Activated CD8-positive, alpha-beta T cell treated with anti-CD3 and anti-CD28 coated beads, Interleukin-2, amount 10 ng/mL, durations not matched to agents 7 days and 5 days (primary cell): Measurements from ENCODE around the gene ATP5F1B. TPM values are rescaled to one million over a fixed set of nuclear protein-coding genes. Genes with fewer than 3 reads are reported as not detected.

Experiments
- ATAC-seq: fragments of 150-1000 bp; cut with Tn5 transposase; one replicate; pipeline ENCODE4 v1.10.0; 2021; ENCODE audit warnings: moderate library complexity
- CTCF ChIA-PET: fragments of 350-600 bp; sonication (Branson Sonifier 250); formaldehyde crosslinking; loops from one replicate; lab custom pipeline; 2021; ENCODE audit warnings: antibody characterized with exemption; lab: Charles Lee
- POLR2A ChIA-PET: fragments of 350-600 bp; sonication (Branson Sonifier 250); formaldehyde crosslinking; loops from one replicate; lab custom pipeline; 2021; ENCODE audit warnings: antibody characterized with exemption; lab: Charles Lee
- DNase-seq: peaks from one replicate; pipeline ENCODE4 v3.0.0-alpha.2; 2020
- H3K27ac Mint-ChIP-seq: one replicate; pipeline ENCODE4 v1.8.0; 2021; ENCODE audit warnings: mild to moderate bottlenecking, mixed read lengths
- H3K27me3 Mint-ChIP-seq: one replicate; pipeline ENCODE4 v1.8.0; 2021; ENCODE audit warnings: low read depth, mixed read lengths
- H3K36me3 Mint-ChIP-seq: one replicate; pipeline ENCODE4 v1.8.0; 2021; ENCODE audit warnings: low read depth, mixed read lengths
- H3K4me1 Mint-ChIP-seq: one replicate; pipeline ENCODE4 v1.8.0; 2021; ENCODE audit warnings: low read depth, mixed read lengths
- H3K4me3 Mint-ChIP-seq: one replicate; pipeline ENCODE4 v1.8.0; 2021; ENCODE audit warnings: mild to moderate bottlenecking, mixed read lengths
- H3K9me3 Mint-ChIP-seq: one replicate; pipeline ENCODE4 v1.8.0; 2022; ENCODE audit warnings: mixed read lengths; ENCODE audit not compliant: insufficient read depth
- total RNA-seq, 2 experiments: library from RNA; stranded (reverse); gene quantifications; one replicate each; pipeline ENCODE4 v1.2.3, GENCODE V29; 2021

ATP5F1B gene
- total RNA-seq, 2 experiments from 2014 or later, result 669 to 680 TPM

GRCh38 chr12:56616244-56616643 is 29.5 kb downstream of the ATP5F1B start:
- Mint-ChIP-seq H3K27ac (peak overlapping the region; percentile 6), H3K4me1 (peaks cover 6% of the 10 kb centered on the region), H3K9me3 (no peaks in the 10 kb centered on the region), H3K27me3 (no peaks in the 10 kb centered on the region), H3K36me3 (peaks cover 70% of the 10 kb centered on the region), H3K4me3 (no peak overlapping the region)
- ATAC-seq (no peak), DNase-seq (no peak)
- CTCF ChIA-PET, result interaction anchor here (1.1 to 1.7 kb wide), 3 partner anchors 8 to 25 kb away, joined by 3 to 5 read pairs (median 3); no protein-coding TSS in a partner anchor
- POLR2A ChIA-PET, result interaction anchor here (0.8 to 1.2 kb wide), 2 partner anchors 8 to 20 kb away, joined by 3 read pairs; no protein-coding TSS in a partner anchor

- DNase-seq, result no peak
- H3K9me3 Mint-ChIP-seq, result no peaks in the 10 kb centered on the region
- H3K27ac Mint-ChIP-seq, result no peak overlapping the region
- ChIA-PET CTCF (interaction anchor here (1.5 to 1.7 kb wide), 2 partner anchors 12 to 22 kb away, joined by 4 to 6 read pairs; no protein-coding TSS in a partner anchor), POLR2A (interaction anchor here (1.1 kb wide), 1 partner anchor 14 kb away, joined by 3 read pairs; no protein-coding TSS in a partner anchor)
- H3K36me3 Mint-ChIP-seq, result peaks cover 73% of the 10 kb centered on the region
- no peaks in the 10 kb centered on the region for H3K4me1 Mint-ChIP-seq
- no peak overlapping the region for H3K4me3 Mint-ChIP-seq
- ATAC-seq, result no peak
- no peaks in the 10 kb centered on the region for H3K27me3 Mint-ChIP-seq
These were observed 31.2 kb downstream of the ATP5F1B start for GRCh38 chr12:56614627-56615026.

- ATAC-seq (peak; percentile 11), DNase-seq (no peak)
- H3K27ac Mint-ChIP-seq, result peak overlapping the region; percentile 19
- no peaks in the 10 kb centered on the region for H3K9me3 Mint-ChIP-seq
- ChIA-PET CTCF (no interaction called here), POLR2A (no interaction called here)
- no peak overlapping the region for H3K4me3 Mint-ChIP-seq
- H3K4me1 Mint-ChIP-seq, result no peaks in the 10 kb centered on the region
- peaks cover 68% of the 10 kb centered on the region for H3K36me3 Mint-ChIP-seq
- H3K27me3 Mint-ChIP-seq, result no peaks in the 10 kb centered on the region
These were observed 41.4 kb downstream of the ATP5F1B start for GRCh38 chr12:56604355-56604754.

- Mint-ChIP-seq H3K4me1 (no peaks in the 10 kb centered on the region), H3K27me3 (no peaks in the 10 kb centered on the region), H3K27ac (no peak overlapping the region), H3K36me3 (peaks cover 83% of the 10 kb centered on the region), H3K9me3 (no peaks in the 10 kb centered on the region), H3K4me3 (no peak overlapping the region)
- ChIA-PET CTCF (interaction anchor here (0.6 to 2.2 kb wide), 12 partner anchors 9 to 88 kb away, joined by 3 to 13 read pairs (median 4); no protein-coding TSS in a partner anchor), POLR2A (interaction anchor here (0.6 to 1.9 kb wide), 3 partner anchors 8 to 89 kb away, joined by 3 to 6 read pairs (median 3); no protein-coding TSS in a partner anchor)
- DNase-seq (no peak), ATAC-seq (no peak)
These were observed 43.5 kb downstream of the ATP5F1B start for GRCh38 chr12:56602239-56602638.

- H3K4me1 Mint-ChIP-seq, result no peaks in the 10 kb centered on the region
- CTCF ChIA-PET, result interaction anchor here (0.9 to 2.2 kb wide), 10 partner anchors 8 to 88 kb away, joined by 3 to 13 read pairs (median 4); no protein-coding TSS in a partner anchor
- no peak for ATAC-seq
- H3K9me3 Mint-ChIP-seq, result no peaks in the 10 kb centered on the region
- peaks cover 82% of the 10 kb centered on the region for H3K36me3 Mint-ChIP-seq
- POLR2A ChIA-PET, result interaction anchor here (1.9 kb wide), 1 partner anchor 35 kb away, joined by 6 read pairs; no protein-coding TSS in a partner anchor
- DNase-seq, result peak; percentile 50
- H3K27ac Mint-ChIP-seq, result no peak overlapping the region
- no peaks in the 10 kb centered on the region for H3K27me3 Mint-ChIP-seq
- no peak overlapping the region for H3K4me3 Mint-ChIP-seq
These were observed 44.3 kb downstream of the ATP5F1B start for GRCh38 chr12:56601503-56601902.

GRCh38 chr12:56600753-56601152 is 45.0 kb downstream of the ATP5F1B start:
- Mint-ChIP-seq H3K4me3 (no peak overlapping the region), H3K27ac (no peak overlapping the region), H3K9me3 (no peaks in the 10 kb centered on the region), H3K27me3 (no peaks in the 10 kb centered on the region), H3K36me3 (peaks cover 75% of the 10 kb centered on the region), H3K4me1 (peaks cover 2% of the 10 kb centered on the region)
- DNase-seq (no peak), ATAC-seq (no peak)
- ChIA-PET CTCF (interaction anchor here (0.8 to 2.2 kb wide), 5 partner anchors 27 to 87 kb away, joined by 3 to 13 read pairs (median 6); no protein-coding TSS in a partner anchor), POLR2A (no interaction called here)

- ChIA-PET POLR2A (no interaction called here), CTCF (no interaction called here)
- Mint-ChIP-seq H3K4me3 (no peak overlapping the region), H3K27ac (no peak overlapping the region), H3K9me3 (no peaks in the 10 kb centered on the region), H3K27me3 (no peaks in the 10 kb centered on the region), H3K36me3 (peaks cover 70% of the 10 kb centered on the region), H3K4me1 (peaks cover 2% of the 10 kb centered on the region)
- no peak for DNase-seq
- ATAC-seq, result no peak
These were observed 46.0 kb downstream of the ATP5F1B start for GRCh38 chr12:56599797-56600196.

- ChIA-PET POLR2A (no interaction called here), CTCF (no interaction called here)
- no peaks in the 10 kb centered on the region for H3K9me3 Mint-ChIP-seq
- H3K4me3 Mint-ChIP-seq, result no peak overlapping the region
- DNase-seq (no peak), ATAC-seq (no peak)
- no peak overlapping the region for H3K27ac Mint-ChIP-seq
- H3K4me1 Mint-ChIP-seq, result peaks cover 2% of the 10 kb centered on the region
- peaks cover 62% of the 10 kb centered on the region for H3K36me3 Mint-ChIP-seq
- H3K27me3 Mint-ChIP-seq, result no peaks in the 10 kb centered on the region
These were observed 46.7 kb downstream of the ATP5F1B start for GRCh38 chr12:56599041-56599440.

- H3K27me3 Mint-ChIP-seq, result no peaks in the 10 kb centered on the region
- H3K4me3 Mint-ChIP-seq, result no peak overlapping the region
- H3K4me1 Mint-ChIP-seq, result peaks cover 3% of the 10 kb centered on the region
- ChIA-PET CTCF (interaction anchor here (13.4 kb wide), 1 partner anchor 84 kb away, joined by 188 read pairs; no protein-coding TSS in a partner anchor), POLR2A (no interaction called here)
- H3K9me3 Mint-ChIP-seq, result no peaks in the 10 kb centered on the region
- DNase-seq (no peak), ATAC-seq (no peak)
- H3K36me3 Mint-ChIP-seq, result peaks cover 44% of the 10 kb centered on the region
- peak overlapping the region; percentile 52 for H3K27ac Mint-ChIP-seq
These were observed 49.0 kb downstream of the ATP5F1B start for GRCh38 chr12:56596815-56597214.

- peaks cover 5% of the 10 kb centered on the region for H3K4me1 Mint-ChIP-seq
- ATAC-seq, result peak; percentile 64
- H3K27me3 Mint-ChIP-seq, result no peaks in the 10 kb centered on the region
- DNase-seq, result peak; percentile 77
- ChIA-PET POLR2A (no interaction called here), CTCF (interaction anchor here (0.6 to 13.4 kb wide), 21 partner anchors 8 to 137 kb away, joined by 3 to 188 read pairs (median 4); partner anchors contain the start of genes GLS2 and RBMS2)
- H3K27ac Mint-ChIP-seq, result no peak overlapping the region
- H3K4me3 Mint-ChIP-seq, result no peak overlapping the region
- H3K9me3 Mint-ChIP-seq, result no peaks in the 10 kb centered on the region
- H3K36me3 Mint-ChIP-seq, result peaks cover 18% of the 10 kb centered on the region
These were observed 51.7 kb downstream of the ATP5F1B start for GRCh38 chr12:56593909-56594621.

GRCh38 chr12:56591961-56592360 is 53.8 kb downstream of the ATP5F1B start:
- ChIA-PET POLR2A (no interaction called here), CTCF (interaction anchor here (1.4 to 13.4 kb wide), 8 partner anchors 12 to 96 kb away, joined by 3 to 188 read pairs (median 26); partner anchors contain the start of gene BAZ2A)
- no peak overlapping the region for H3K27ac Mint-ChIP-seq
- ATAC-seq (no peak), DNase-seq (no peak)
- H3K27me3 Mint-ChIP-seq, result no peaks in the 10 kb centered on the region
- H3K4me1 Mint-ChIP-seq, result peaks cover 5% of the 10 kb centered on the region
- no peak overlapping the region for H3K4me3 Mint-ChIP-seq
- H3K9me3 Mint-ChIP-seq, result no peaks in the 10 kb centered on the region
- H3K36me3 Mint-ChIP-seq, result peaks cover 1% of the 10 kb centered on the region

GRCh38 chr12:56591126-56591525 is 54.7 kb downstream of the ATP5F1B start:
- CTCF ChIA-PET, result interaction anchor here (0.7 to 13.4 kb wide), 15 partner anchors 11 to 95 kb away, joined by 3 to 188 read pairs (median 5); partner anchors contain the start of genes BAZ2A and RBMS2
- Mint-ChIP-seq H3K9me3 (no peaks in the 10 kb centered on the region), H3K27me3 (no peaks in the 10 kb centered on the region), H3K4me1 (peaks cover 5% of the 10 kb centered on the region), H3K4me3 (no peak overlapping the region), H3K36me3 (no peaks in the 10 kb centered on the region), H3K27ac (no peak overlapping the region)
- ATAC-seq (no peak), DNase-seq (no peak)
- POLR2A ChIA-PET, result no interaction called here
